Spleen (tissue), 7 donors: Measurements from ENCODE around the gene TMEM158.

ENCODE experiments used
- CTCF ChIP-seq, 11 experiments: fragments of 200-600 bp in 7 of 11; fragments of 450-650 bp in 4 of 11; sonication (generic) in 4 of 11; IDR thresholded peaks in 8 of 11; conservative IDR thresholded peaks in 3 of 11; 1 replicate in 7 of 11; 2 replicates in 4 of 11; pipeline versions ENCODE4 v1.4.0 to v1.8.0; 2016 to 2021; ENCODE audit warnings: antibody characterized with exemption in 11 of 11, inconsistent platforms in 4 of 11, mild to moderate bottlenecking in 1 of 11
- POLR2A ChIP-seq, 3 donors: fragments of 450-650 bp; IDR thresholded peaks; one replicate each; pipeline ENCODE4 v1.5.1; 2017; ENCODE audit warnings: antibody characterized with exemption in 3 of 3, mild to moderate bottlenecking in 1 of 3
- donor health status: DM: no; HTN: no; CAD: no; lungs with moderate emphysema.
- donor health status: DM: no; HTN: no; CAD: no.
- donor health status: DM: no; HTN: no; CAD: no.

- no peak for TF ChIP-seq CTCF (IDR thresholded peaks at IDR 0.05 in 8 of 11, conservative IDR thresholded peaks at IDR 0.05 in 3 of 11)
- TF ChIP-seq POLR2A (IDR thresholded peaks at IDR 0.05): no peak
These were observed 14.2 kb upstream of the TMEM158 start for GRCh38 chr3:45240292-45240691.
